ENCODE data around the gene CATSPER3.

CATSPER3 gene

GRCh38 chr5:135012033-135012588 lies 44.4 kb downstream of the CATSPER3 start:
- DNase-seq: no peak

- DNase-seq: no peak
Observed at GRCh38 chr5:135012951-135013391, 45.3 kb downstream of the CATSPER3 start.

GRCh38 chr5:135013445-135013844 lies 45.7 kb downstream of the CATSPER3 start:
- no peak for DNase-seq

- DNase-seq: no peak
Observed at GRCh38 chr5:135013947-135014570, 46.4 kb downstream of the CATSPER3 start.

GRCh38 chr5:135015942-135016341 lies 48.2 kb downstream of the CATSPER3 start:
- DNase-seq: no peak

GRCh38 chr5:135016861-135017290 lies 49.2 kb downstream of the CATSPER3 start:
- no peak for DNase-seq

- no peak for DNase-seq
Observed at GRCh38 chr5:135018457-135018856, 50.8 kb downstream of the CATSPER3 start.

GRCh38 chr5:135019314-135019713 lies 51.6 kb downstream of the CATSPER3 start:
- DNase-seq: no peak

GRCh38 chr5:135020111-135020895 lies 52.6 kb downstream of the CATSPER3 start:
- DNase-seq: no peak

- DNase-seq: no peak
Observed at GRCh38 chr5:135024956-135025729, 57.4 kb downstream of the CATSPER3 start.

- no peak for DNase-seq
Observed at GRCh38 chr5:135025730-135026644, 58.3 kb downstream of the CATSPER3 start.

- no peak for DNase-seq
Observed at GRCh38 chr5:135026645-135027265, 59.0 kb downstream of the CATSPER3 start.

- DNase-seq: no peak
Observed at GRCh38 chr5:135027266-135027696, 59.6 kb downstream of the CATSPER3 start.

- DNase-seq: no peak
Observed at GRCh38 chr5:135027697-135028615, 60.2 kb downstream of the CATSPER3 start.

GRCh38 chr5:135028791-135029476 lies 61.2 kb downstream of the CATSPER3 start:
- DNase-seq: no peak

GRCh38 chr5:135029477-135030122 lies 61.9 kb downstream of the CATSPER3 start:
- no peak for DNase-seq

- DNase-seq: no peak
Observed at GRCh38 chr5:135030123-135030955, 62.6 kb downstream of the CATSPER3 start.
